Measurements from ENCODE around the gene CORO6. TPM values are rescaled to one million over a fixed set of nuclear protein-coding genes. Genes with fewer than 3 reads are reported as not detected.

The CORO6 gene
- polyA plus RNA-seq, 2 of the 4 experiments (the other 2 are of a cell fraction), result 5.0 to 10.1 TPM

GRCh38 chr17:29571486-29571882, 51.2 kb downstream of the CORO6 start (continued):
- TF ChIP-seq RARB (CRISPR knock-in tag; IDR thresholded peaks at IDR 0.05) (no peak), HOXB5 (CRISPR knock-in tag; IDR thresholded peaks at IDR 0.05) (no peak), CEBPB (IDR thresholded peaks at IDR 0.05) (no peak), ESRRA (IDR thresholded peaks at IDR 0.05; ENCODE audit: borderline replicate concordance, low read length) (no peak), PHF8 (IDR thresholded peaks at IDR 0.05; ENCODE audit: borderline replicate concordance, low read depth) (no peak), TFCP2L1 (CRISPR knock-in tag; IDR thresholded peaks at IDR 0.05) (no peak)

GRCh38 chr17:29570521-29570920, 52.2 kb downstream of the CORO6 start:
- Histone ChIP-seq H3K27ac (no peak overlapping the region), H3K4me2 (no peak overlapping the region), H3K9me3 (no peaks in the 10 kb centered on the region), H3K4me3 (no peak overlapping the region), H3K4me1 (peaks cover 12% of the 10 kb centered on the region)
- FAIRE-seq (no peak), ATAC-seq (no peak), DNase-seq (ENCODE audit: low read depth in 1 of 2, low spot score in 1 of 2) (no peak)
- WGBS (ENCODE audit: missing lambda C conversion rate), result 89% methylated on average over 7 of the region's 7 CpGs
- ChIA-PET POLR2A (no interaction called here), CTCF (interaction anchor here (1.0 to 24.0 kb wide), 11 partner anchors 10 to 361 kb away, joined by 3 to 474 read pairs (median 7); partner anchors contain the start of genes ANKRD13B and CORO6)
- TF ChIP-seq CEBPB (IDR thresholded peaks at IDR 0.05) (no peak), ESRRA (IDR thresholded peaks at IDR 0.05; ENCODE audit: borderline replicate concordance, low read length) (no peak), FOSL2 (IDR thresholded peaks at IDR 0.05) (no peak), FOSL2 (CRISPR knock-in tag; IDR thresholded peaks at IDR 0.05) (no peak), BHLHE40 (IDR thresholded peaks at IDR 0.05; ENCODE audit: low read depth, low read length) (no peak), RARB (CRISPR knock-in tag; IDR thresholded peaks at IDR 0.05) (no peak), SMC3 (IDR thresholded peaks at IDR 0.05) (no peak), CHD2 (IDR thresholded peaks at IDR 0.05; ENCODE audit: low read length, partially characterized antibody) (no peak), HEYL (CRISPR knock-in tag; IDR thresholded peaks at IDR 0.05) (no peak), MAZ (IDR thresholded peaks at IDR 0.05; ENCODE audit: borderline replicate concordance, low read depth, low read length) (no peak), USF2 (IDR thresholded peaks at IDR 0.05) (no peak), SREBF2 (IDR thresholded peaks at IDR 0.05) (no peak), MAFK (IDR thresholded peaks at IDR 0.05; ENCODE audit: partially characterized antibody) (no peak), TP53 (CRISPR knock-in tag; IDR thresholded peaks at IDR 0.05) (no peak)

- Histone ChIP-seq H3K4me3 (peak overlapping the region; percentile 62), H3K4me2 (peak overlapping the region; percentile 83), H3K4me1 (peaks cover 20% of the 10 kb centered on the region), H3K27ac (peak overlapping the region; percentile 92 to 94), H3K9me3 (no peaks in the 10 kb centered on the region)
- WGBS (ENCODE audit: missing lambda C conversion rate), result 82% methylated on average over 14 of the region's 14 CpGs
- FAIRE-seq (no peak), DNase-seq (ENCODE audit: low read depth in 1 of 2, low spot score in 1 of 2) (no peak), ATAC-seq (no peak)
- CTCF ChIA-PET, result interaction anchor here (0.6 to 24.0 kb wide), 11 partner anchors 12 to 362 kb away, joined by 3 to 474 read pairs (median 4); partner anchors contain the start of genes ANKRD13B and CORO6
- POLR2A ChIA-PET, result interaction anchor here (4.0 kb wide), 1 partner anchor 22 kb away, joined by 21 read pairs; the partner anchor contains the start of gene ANKRD13B
- TF ChIP-seq JUNB (IDR thresholded peaks at IDR 0.05), result no peak
- no peak for TF ChIP-seq SMC3 (IDR thresholded peaks at IDR 0.05)
- no peak for TF ChIP-seq POLR2AphosphoS2 (conservative IDR thresholded peaks at IDR 0.05; ENCODE audit: low read length)
- no peak for TF ChIP-seq ATOH8 (CRISPR knock-in tag; IDR thresholded peaks at IDR 0.05; ENCODE audit: low read depth)
- TF ChIP-seq ZNF302 (CRISPR knock-in tag; IDR thresholded peaks at IDR 0.05), result no peak
- TF ChIP-seq PHF8 (IDR thresholded peaks at IDR 0.05; ENCODE audit: borderline replicate concordance, low read depth), result no peak
- TF ChIP-seq BCL3 (IDR thresholded peaks at IDR 0.05), result no peak
- TF ChIP-seq MAZ (IDR thresholded peaks at IDR 0.05; ENCODE audit: borderline replicate concordance, low read depth, low read length), result no peak
- no peak for TF ChIP-seq KDM1A (IDR thresholded peaks at IDR 0.05; ENCODE audit: low read depth)
- TF ChIP-seq ELK1 (IDR thresholded peaks at IDR 0.05; ENCODE audit: low read depth, low read length), result no peak
- no peak for TF ChIP-seq MAFK (IDR thresholded peaks at IDR 0.05; ENCODE audit: partially characterized antibody)
- TF ChIP-seq RFX5 (IDR thresholded peaks at IDR 0.05), result no peak
- TF ChIP-seq CBX2 (IDR thresholded peaks at IDR 0.05; ENCODE audit: borderline replicate concordance, low read depth), result no peak
- TF ChIP-seq RNF2 (IDR thresholded peaks at IDR 0.05; ENCODE audit: borderline replicate concordance, low read depth), result no peak
- TF ChIP-seq HES2 (IDR thresholded peaks at IDR 0.05), result no peak
- no peak for TF ChIP-seq HMGXB4 (CRISPR knock-in tag; IDR thresholded peaks at IDR 0.05; ENCODE audit: borderline replicate concordance)
- TF ChIP-seq CEBPB (IDR thresholded peaks at IDR 0.05), result no peak
Measured at GRCh38 chr17:29569245-29569950, 53.3 kb downstream of the CORO6 start.

All from A549 (cell line).